ENCODE results near the gene CAMTA1.

The CAMTA1 gene

GRCh38 chr1:7611421-7612010 lies 826.3 kb downstream of the CAMTA1 start:
- no peak overlapping the region for H3K4me3 ChIP-seq (ENCODE audit: low read depth, low read length)
- TF ChIP-seq CTCF (IDR thresholded peaks at IDR 0.05; ENCODE audit: borderline replicate concordance, insufficient read depth, low read depth, low read length), result no peak

- H3K4me3 ChIP-seq (ENCODE audit: low read depth, low read length), result no peak overlapping the region
- TF ChIP-seq CTCF (IDR thresholded peaks at IDR 0.05; ENCODE audit: borderline replicate concordance, insufficient read depth, low read depth, low read length), result no peak
These were observed 828.0 kb downstream of the CAMTA1 start for GRCh38 chr1:7613106-7613850.

GRCh38 chr1:7613851-7614205 lies 828.6 kb downstream of the CAMTA1 start:
- no peak for TF ChIP-seq CTCF (IDR thresholded peaks at IDR 0.05; ENCODE audit: borderline replicate concordance, insufficient read depth, low read depth, low read length)
- no peak overlapping the region for H3K4me3 ChIP-seq (ENCODE audit: low read depth, low read length)

- no peak overlapping the region for H3K4me3 ChIP-seq (ENCODE audit: low read depth, low read length)
- no peak for TF ChIP-seq CTCF (IDR thresholded peaks at IDR 0.05; ENCODE audit: borderline replicate concordance, insufficient read depth, low read depth, low read length)
These were observed 829.4 kb downstream of the CAMTA1 start for GRCh38 chr1:7614576-7615074.

GRCh38 chr1:7615138-7615537 lies 829.9 kb downstream of the CAMTA1 start:
- H3K4me3 ChIP-seq (ENCODE audit: low read depth, low read length), result no peak overlapping the region
- no peak for TF ChIP-seq CTCF (IDR thresholded peaks at IDR 0.05; ENCODE audit: borderline replicate concordance, insufficient read depth, low read depth, low read length)

- TF ChIP-seq CTCF (IDR thresholded peaks at IDR 0.05; ENCODE audit: borderline replicate concordance, insufficient read depth, low read depth, low read length), result no peak
- H3K4me3 ChIP-seq (ENCODE audit: low read depth, low read length), result no peak overlapping the region
These were observed 831.0 kb downstream of the CAMTA1 start for GRCh38 chr1:7616076-7616832.
